Stomach smooth muscle (tissue), 2 donors: ENCODE data around the gene CCDC187.

Source experiments
- H3K27ac ChIP-seq: one replicate; pipeline ENCODE4 v1.7.0; 2013; ENCODE audit warnings: mild to moderate bottlenecking, low read length, inconsistent platforms
- H3K27me3 ChIP-seq, 2 donors: one replicate each; pipeline ENCODE4 v1.7.0; 2013; ENCODE audit warnings: low read length in 2 of 2; ENCODE audit not compliant: insufficient read depth in 2 of 2, control insufficient read depth in 1 of 2
- H3K36me3 ChIP-seq, 2 donors: one replicate each; pipeline ENCODE4 v1.7.0; 2013; ENCODE audit warnings: low read length in 2 of 2; ENCODE audit not compliant: control insufficient read depth in 2 of 2, insufficient read depth in 2 of 2
- H3K4me1 ChIP-seq: one replicate; pipeline ENCODE4 v1.7.0; 2013; ENCODE audit warnings: low read length; ENCODE audit not compliant: control insufficient read depth, insufficient read depth
- H3K4me3 ChIP-seq, 2 donors: one replicate each; pipeline ENCODE4 v1.7.0; 2013; ENCODE audit warnings: low read length in 2 of 2
- H3K9ac ChIP-seq, 2 donors: one replicate each; pipeline ENCODE4 v1.7.0; 2013; ENCODE audit warnings: low read length in 2 of 2, mild to moderate bottlenecking in 1 of 2
- H3K9me3 ChIP-seq, 2 donors: one replicate each; pipeline ENCODE4 v1.7.0; 2013; ENCODE audit warnings: low read length in 2 of 2; ENCODE audit not compliant: control insufficient read depth in 2 of 2
- donor health status: healthy.
- donor health status: Pancreatic carcinoma.

Gene CCDC187

DNA sequence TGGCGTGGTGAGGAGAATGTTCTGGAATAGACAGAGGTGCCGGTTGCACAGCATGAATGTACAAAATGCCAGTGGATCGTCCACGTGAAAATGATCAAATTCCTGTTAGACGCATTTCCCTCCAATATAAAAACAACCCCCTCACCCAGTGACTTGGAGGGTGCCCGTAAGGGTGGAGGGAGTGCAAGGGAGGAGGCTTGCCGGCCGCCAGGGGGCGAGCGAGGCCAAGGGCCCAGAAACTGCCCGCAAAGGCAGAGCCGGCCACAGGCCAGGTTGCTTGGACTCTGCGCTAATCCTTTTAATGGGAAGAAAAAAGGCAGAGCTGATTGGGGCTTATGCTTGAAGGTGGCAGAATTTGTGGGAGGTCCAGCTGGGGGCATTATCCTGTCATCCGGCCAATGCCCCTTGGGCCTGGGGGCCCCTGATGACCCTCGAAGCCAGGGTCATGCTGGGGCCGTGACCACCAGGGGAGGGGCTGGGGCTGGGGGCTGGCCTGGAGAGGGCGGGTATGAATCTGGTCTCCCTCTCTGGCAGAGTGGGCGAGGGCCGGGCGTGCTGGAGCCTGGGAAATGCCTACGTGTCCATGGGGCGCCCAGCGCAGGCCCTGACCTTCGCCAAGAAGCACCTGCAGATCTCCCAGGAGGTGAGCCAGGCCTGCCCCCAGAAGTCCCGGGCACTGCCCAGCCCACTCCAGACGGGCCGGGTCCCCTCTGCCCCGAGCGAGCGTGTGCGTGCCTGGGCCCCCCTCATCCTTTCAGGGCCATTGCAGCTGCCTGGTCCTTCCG, 35.5 kb upstream of the CCDC187 start:
- H3K27me3 ChIP-seq = no peaks in the 10 kb centered on the region
- H3K36me3 ChIP-seq = peaks cover 0 to 2% of the 10 kb centered on the region in 2 donors
- H3K27ac ChIP-seq = no peak overlapping the region
- no peaks in the 10 kb centered on the region for H3K9me3 ChIP-seq
- peaks cover 15% of the 10 kb centered on the region for H3K4me1 ChIP-seq
- H3K4me3 ChIP-seq = no peak overlapping the region
- H3K9ac ChIP-seq = no peak overlapping the region

GRCh38 chr9:136338511-136338910, 34.6 kb upstream of the CCDC187 start:
- peaks cover 15% of the 10 kb centered on the region for H3K4me1 ChIP-seq
- peaks cover 0 to 2% of the 10 kb centered on the region in 2 donors for H3K36me3 ChIP-seq
- no peaks in the 10 kb centered on the region for H3K27me3 ChIP-seq
- no peak overlapping the region for H3K4me3 ChIP-seq
- no peak overlapping the region for H3K27ac ChIP-seq
- H3K9me3 ChIP-seq = no peaks in the 10 kb centered on the region
- no peak overlapping the region for H3K9ac ChIP-seq

GRCh38 chr9:136337416-136338395, 33.8 kb upstream of the CCDC187 start:
- peaks cover 0 to 2% of the 10 kb centered on the region in 2 donors for H3K36me3 ChIP-seq
- H3K27me3 ChIP-seq = no peaks in the 10 kb centered on the region
- H3K4me1 ChIP-seq = peaks cover 9% of the 10 kb centered on the region
- no peaks in the 10 kb centered on the region for H3K9me3 ChIP-seq
- no peak overlapping the region for H3K27ac ChIP-seq
- H3K9ac ChIP-seq = no peak overlapping the region
- H3K4me3 ChIP-seq = no peak overlapping the region

GRCh38 chr9:136336881-136337280, 33.0 kb upstream of the CCDC187 start:
- Histone ChIP-seq H3K27ac (no peak overlapping the region), H3K36me3 (peaks cover 0 to 2% of the 10 kb centered on the region in 2 donors), H3K9ac (no peak overlapping the region)

GRCh38 chr9:136336156-136336870, 32.4 kb upstream of the CCDC187 start:
- no peak overlapping the region for H3K9ac ChIP-seq
- peaks cover 0 to 2% of the 10 kb centered on the region in 2 donors for H3K36me3 ChIP-seq
- no peaks in the 10 kb centered on the region for H3K9me3 ChIP-seq
- H3K4me3 ChIP-seq = no peak overlapping the region
- H3K27ac ChIP-seq = no peak overlapping the region
- no peaks in the 10 kb centered on the region for H3K4me1 ChIP-seq
- H3K27me3 ChIP-seq = no peaks in the 10 kb centered on the region

More at GRCh38 chr9:136336881-136337280, 33.0 kb upstream of the CCDC187 start:
- no peaks in the 10 kb centered on the region for H3K27me3 ChIP-seq
- H3K4me3 ChIP-seq = no peak overlapping the region
- H3K4me1 ChIP-seq = peaks cover 2% of the 10 kb centered on the region
- H3K9me3 ChIP-seq = no peaks in the 10 kb centered on the region

- Histone ChIP-seq H3K4me3 (no peak overlapping the region), H3K27ac (no peak overlapping the region), H3K27me3 (no peaks in the 10 kb centered on the region), H3K36me3 (peaks cover 0 to 2% of the 10 kb centered on the region in 2 donors), H3K9me3 (no peaks in the 10 kb centered on the region), H3K4me1 (no peaks in the 10 kb centered on the region), H3K9ac (no peak overlapping the region)
These were observed 31.6 kb upstream of the CCDC187 start for GRCh38 chr9:136335296-136336155.

DNA sequence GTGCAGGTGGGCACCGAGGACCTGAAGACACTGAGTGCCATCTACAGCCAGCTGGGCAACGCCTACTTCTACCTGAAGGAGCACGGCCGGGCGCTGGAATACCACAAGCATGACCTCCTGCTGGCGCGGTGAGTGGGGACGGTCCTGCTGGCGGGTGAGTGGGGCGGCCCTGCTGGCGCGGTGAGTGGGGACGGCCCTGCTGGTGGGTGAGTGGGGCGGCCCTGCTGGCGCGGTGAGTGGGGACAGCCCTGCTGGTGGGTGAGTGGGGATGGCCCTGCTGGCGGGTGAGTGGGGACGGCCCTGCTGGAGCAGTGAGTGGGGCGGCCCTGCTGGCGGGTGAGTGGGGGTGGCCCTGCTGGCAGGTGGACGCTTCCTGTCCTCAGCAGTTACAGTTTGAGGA, 30.6 kb upstream of the CCDC187 start:
- Histone ChIP-seq H3K27me3 (no peaks in the 10 kb centered on the region), H3K36me3 (peaks cover 0 to 2% of the 10 kb centered on the region in 2 donors), H3K4me1 (peaks cover 1% of the 10 kb centered on the region), H3K9me3 (no peaks in the 10 kb centered on the region), H3K9ac (no peak overlapping the region), H3K27ac (no peak overlapping the region), H3K4me3 (no peak overlapping the region)

DNA sequence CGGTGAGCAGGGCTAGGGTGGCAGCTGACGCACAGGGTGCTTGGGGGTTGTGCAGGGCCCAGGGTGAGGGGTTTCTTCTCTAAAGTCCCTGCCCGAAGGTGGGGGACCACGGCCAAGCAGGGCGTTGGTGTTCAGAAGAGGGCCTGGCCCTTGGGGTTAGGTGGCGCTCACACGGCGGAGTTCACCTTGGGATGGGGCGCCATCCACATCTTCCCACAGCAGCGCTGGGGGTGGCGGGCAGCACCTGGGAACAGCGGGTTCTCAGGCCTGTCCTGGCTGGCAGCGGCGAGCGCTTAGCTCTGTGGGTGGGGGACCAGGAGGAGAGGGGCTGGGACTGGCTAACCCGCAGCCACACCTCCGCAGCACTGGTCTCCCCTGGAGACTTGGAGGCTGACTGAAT, 29.6 kb upstream of the CCDC187 start:
- H3K9me3 ChIP-seq = no peaks in the 10 kb centered on the region
- no peak overlapping the region for H3K4me3 ChIP-seq
- peaks cover 0 to 2% of the 10 kb centered on the region in 2 donors for H3K36me3 ChIP-seq
- no peak overlapping the region for H3K27ac ChIP-seq
- peaks cover 12% of the 10 kb centered on the region for H3K4me1 ChIP-seq
- no peak overlapping the region for H3K9ac ChIP-seq
- no peaks in the 10 kb centered on the region for H3K27me3 ChIP-seq

GRCh38 chr9:136333045-136333444, 29.2 kb upstream of the CCDC187 start:
- Histone ChIP-seq H3K9me3 (no peaks in the 10 kb centered on the region), H3K36me3 (peaks cover 0 to 2% of the 10 kb centered on the region in 2 donors), H3K27me3 (no peaks in the 10 kb centered on the region), H3K27ac (no peak overlapping the region), H3K9ac (no peak overlapping the region), H3K4me3 (no peak overlapping the region), H3K4me1 (peaks cover 16% of the 10 kb centered on the region)
